Posterior cingulate gyrus (tissue), 11 donors: ENCODE measurements around the gene SHROOM1.
A peak's percentile ranks its signal among the peaks of the same experiment; 100 is the strongest.
"Not testable (repeated sequence)": the region's sequence is repeated elsewhere in the genome, so short reads cannot be mapped to it uniquely, and the experiment has no call there.

ENCODE experiments used
- DNase-seq, 10 donors: peaks; one replicate each; pipeline versions ENCODE4 v3.0.0 to v3.0.0-alpha.2; 2020 to 2021; ENCODE audit warnings: mixed read lengths in 3 of 10
- intact Hi-C: fragments of 100-400 bp; cut with DNase I; formaldehyde crosslinking; loops from one replicate; pipeline ENCODE4 v1.15.1; 2023

The SHROOM1 gene

GRCh38 chr5:132830436-132831094 lies at the start of gene SHROOM1:
Gene SHROOM1 (minus strand): TSS chr5:132830647. CDS start chr5:132826140, 4,507 bp downstream.
- DNase-seq: peak in 4 of 10 donors; percentile 70 to 87 (median 78)
- intact Hi-C loops: loop anchor here (5.0 to 10.0 kb wide), 3 partner anchors 37 to 134 kb away; partner anchors contain the start of genes AFF4, GDF9 and UQCRQ

- intact Hi-C loops: no loop called here
- DNase-seq: no peak
Observed at GRCh38 chr5:132877938-132878337, 47.5 kb upstream of the SHROOM1 start.

- DNase-seq: no peak
- intact Hi-C loops: no loop called here
Observed at GRCh38 chr5:132877466-132877865, 47.0 kb upstream of the SHROOM1 start.

- intact Hi-C loops: no loop called here
- DNase-seq: no peak
Observed at GRCh38 chr5:132876020-132876759, 45.7 kb upstream of the SHROOM1 start.

- intact Hi-C loops: no loop called here
- no peak for DNase-seq
Observed at GRCh38 chr5:132873930-132874271, 43.5 kb upstream of the SHROOM1 start.

GRCh38 chr5:132873119-132873929 lies 42.9 kb upstream of the SHROOM1 start, which contains the start of gene LEAP2:
Gene LEAP2 (plus strand): TSS chr5:132873668. CDS start chr5:132873695, 27 bp downstream.
- intact Hi-C loops: no loop called here
- no peak for DNase-seq

GRCh38 chr5:132872788-132873118 lies 42.3 kb upstream of the SHROOM1 start:
- DNase-seq: no peak
- intact Hi-C loops: no loop called here

- intact Hi-C loops: no loop called here
- no peak for DNase-seq
Observed at GRCh38 chr5:132871459-132872284, 41.2 kb upstream of the SHROOM1 start.

GRCh38 chr5:132870801-132871200 lies 40.4 kb upstream of the SHROOM1 start:
- DNase-seq: no peak
- intact Hi-C loops: no loop called here

- intact Hi-C loops: loop anchor here (5.0 to 10.0 kb wide), 4 partner anchors 36 to 214 kb away; partner anchors contain the start of genes IL13, KIF3A and SHROOM1
Observed at GRCh38 chr5:132868754-132869153, 38.3 kb upstream of the SHROOM1 start.

GRCh38 chr5:132867046-132867451 lies 36.6 kb upstream of the SHROOM1 start:
- DNase-seq: no peak
- intact Hi-C loops: loop anchor here (5.0 to 10.0 kb wide), 4 partner anchors 35 to 212 kb away; partner anchors contain the start of genes IL13, KIF3A and SHROOM1

More at GRCh38 chr5:132868754-132869153, 38.3 kb upstream of the SHROOM1 start:
- DNase-seq: no peak

- intact Hi-C loops: loop anchor here (5.0 to 10.0 kb wide), 4 partner anchors 34 to 212 kb away; partner anchors contain the start of genes IL13, KIF3A and SHROOM1
- DNase-seq: peak; percentile 95 to 100 (median 97)
Observed at GRCh38 chr5:132866342-132867045, 36.0 kb upstream of the SHROOM1 start, which contains the start of the genes GDF9 and UQCRQ. Gene GDF9 (minus strand): TSS chr5:132866469. CDS start chr5:132864533, 1,936 bp downstream. Gene UQCRQ (plus strand): TSS chr5:132866642. CDS start chr5:132866882, 240 bp downstream.

GRCh38 chr5:132865668-132866341 lies 35.4 kb upstream of the SHROOM1 start:
- no peak for DNase-seq
- intact Hi-C loops: loop anchor here (5.0 to 10.0 kb wide), 4 partner anchors 34 to 211 kb away; partner anchors contain the start of genes IL13, KIF3A and SHROOM1

- intact Hi-C loops: loop anchor here (10.0 kb wide), 1 partner anchor 206 kb away; the partner anchor contains the start of gene IL13
- no peak for DNase-seq
Observed at GRCh38 chr5:132860742-132861141, 30.3 kb upstream of the SHROOM1 start.

- no peak for DNase-seq
- intact Hi-C loops: loop anchor here (10.0 kb wide), 1 partner anchor 205 kb away; the partner anchor contains the start of gene IL13
Observed at GRCh38 chr5:132859889-132860437, 29.5 kb upstream of the SHROOM1 start.

GRCh38 chr5:132856011-132856410 lies 25.6 kb upstream of the SHROOM1 start:
- no peak for DNase-seq
- intact Hi-C loops: no loop called here

GRCh38 chr5:132854992-132855391 lies 24.5 kb upstream of the SHROOM1 start:
- intact Hi-C loops, DNase-seq: not testable (repeated sequence)

GRCh38 chr5:132854301-132854700 lies 23.9 kb upstream of the SHROOM1 start:
- no peak for DNase-seq
- intact Hi-C loops: no loop called here
